HG03439 (cell line): ENCODE results near the gene GRIK3.
"Not testable (repeated sequence)": the region's sequence is repeated elsewhere in the genome, so short reads cannot be mapped to it uniquely, and the experiment has no call there.

ENCODE experiments used
- ATAC-seq: cut with Tn5 transposase; IDR thresholded peaks from one replicate; pipeline ENCODE4 v1.9.1; 2021; ENCODE audit warnings: mild to moderate bottlenecking, moderate library complexity; ENCODE audit not compliant: unreplicated experiment

GRIK3 gene

GRCh38 chr1:37034121-37035013 lies at the start of gene GRIK3:
TSS of gene GRIK3 (minus strand) at chr1:37034515. CDS start at chr1:37034108, 407 bp downstream.
- ATAC-seq = no peak

GRCh38 chr1:37084013-37084412 lies 49.7 kb upstream of the GRIK3 start:
- no peak for ATAC-seq

- no peak for ATAC-seq
Observed at GRCh38 chr1:37083603-37084002, 49.3 kb upstream of the GRIK3 start.

- not testable (repeated sequence) for ATAC-seq
Observed at GRCh38 chr1:37080296-37080986, 46.1 kb upstream of the GRIK3 start.

- ATAC-seq = no peak
Observed at GRCh38 chr1:37078866-37079265, 44.6 kb upstream of the GRIK3 start.

GRCh38 chr1:37076168-37076567 lies 41.9 kb upstream of the GRIK3 start:
- no peak for ATAC-seq

GRCh38 chr1:37073854-37074379 lies 39.6 kb upstream of the GRIK3 start:
- ATAC-seq = no peak

- ATAC-seq = no peak
Observed at GRCh38 chr1:37073152-37073853, 39.0 kb upstream of the GRIK3 start.

- no peak for ATAC-seq
Observed at GRCh38 chr1:37071829-37072228, 37.5 kb upstream of the GRIK3 start.

GRCh38 chr1:37070126-37070525 lies 35.8 kb upstream of the GRIK3 start:
- ATAC-seq = no peak

- ATAC-seq = no peak
Observed at GRCh38 chr1:37069406-37069805, 35.1 kb upstream of the GRIK3 start.

- no peak for ATAC-seq
Observed at GRCh38 chr1:37068897-37069296, 34.6 kb upstream of the GRIK3 start.

- no peak for ATAC-seq
Observed at GRCh38 chr1:37068260-37068659, 33.9 kb upstream of the GRIK3 start.

GRCh38 chr1:37064039-37064438 lies 29.7 kb upstream of the GRIK3 start:
- no peak for ATAC-seq

- no peak for ATAC-seq
Observed at GRCh38 chr1:37059346-37059745, 25.0 kb upstream of the GRIK3 start.

GRCh38 chr1:37058424-37058988 lies 24.2 kb upstream of the GRIK3 start:
- no peak for ATAC-seq

GRCh38 chr1:37056325-37056724 lies 22.0 kb upstream of the GRIK3 start:
- no peak for ATAC-seq

- no peak for ATAC-seq
Observed at GRCh38 chr1:37055631-37056030, 21.3 kb upstream of the GRIK3 start.

- ATAC-seq = no peak
Observed at GRCh38 chr1:37053173-37053572, 18.9 kb upstream of the GRIK3 start.

GRCh38 chr1:37052120-37052519 lies 17.8 kb upstream of the GRIK3 start:
- no peak for ATAC-seq

GRCh38 chr1:37051346-37051745 lies 17.0 kb upstream of the GRIK3 start:
- ATAC-seq = no peak
